HG03354 (cell line): Measurements from ENCODE around the gene MLLT3.
A peak's percentile ranks its signal among the peaks of the same experiment; 100 is the strongest.

Experiments
- ATAC-seq: cut with Tn5 transposase; IDR thresholded peaks from one replicate; pipeline ENCODE4 v1.9.1; 2021; ENCODE audit warnings: mild to moderate bottlenecking; ENCODE audit not compliant: unreplicated experiment, poor library complexity, severe bottlenecking

Gene MLLT3

GRCh38 chr9:20528253-20528652, 94.0 kb downstream of the MLLT3 start:
- no peak for ATAC-seq

GRCh38 chr9:20526500-20527319, 95.6 kb downstream of the MLLT3 start:
- peak; percentile 92 for ATAC-seq

DNA sequence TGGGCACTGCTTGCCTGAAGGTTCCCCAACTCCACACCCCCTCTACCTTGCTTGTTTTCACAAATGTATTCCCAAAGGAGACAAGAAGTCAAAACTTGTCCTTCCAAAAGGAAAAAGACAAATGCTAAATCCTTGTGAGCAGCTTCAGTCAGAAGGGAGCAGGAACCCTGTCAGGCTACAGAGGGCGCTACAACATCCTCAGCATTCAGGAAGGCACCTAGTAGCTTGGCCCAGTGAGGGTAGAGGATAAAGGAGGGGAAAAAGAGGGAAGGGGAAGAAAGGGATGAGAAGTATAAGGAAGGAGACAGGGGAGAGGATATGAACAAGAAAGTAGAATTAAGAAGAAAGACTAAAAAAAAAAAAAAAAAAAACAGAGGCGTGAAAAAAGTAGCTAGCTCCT, 97.5 kb downstream of the MLLT3 start:
- ATAC-seq: no peak

GRCh38 chr9:20518737-20519136, 103.6 kb downstream of the MLLT3 start:
- no peak for ATAC-seq

DNA sequence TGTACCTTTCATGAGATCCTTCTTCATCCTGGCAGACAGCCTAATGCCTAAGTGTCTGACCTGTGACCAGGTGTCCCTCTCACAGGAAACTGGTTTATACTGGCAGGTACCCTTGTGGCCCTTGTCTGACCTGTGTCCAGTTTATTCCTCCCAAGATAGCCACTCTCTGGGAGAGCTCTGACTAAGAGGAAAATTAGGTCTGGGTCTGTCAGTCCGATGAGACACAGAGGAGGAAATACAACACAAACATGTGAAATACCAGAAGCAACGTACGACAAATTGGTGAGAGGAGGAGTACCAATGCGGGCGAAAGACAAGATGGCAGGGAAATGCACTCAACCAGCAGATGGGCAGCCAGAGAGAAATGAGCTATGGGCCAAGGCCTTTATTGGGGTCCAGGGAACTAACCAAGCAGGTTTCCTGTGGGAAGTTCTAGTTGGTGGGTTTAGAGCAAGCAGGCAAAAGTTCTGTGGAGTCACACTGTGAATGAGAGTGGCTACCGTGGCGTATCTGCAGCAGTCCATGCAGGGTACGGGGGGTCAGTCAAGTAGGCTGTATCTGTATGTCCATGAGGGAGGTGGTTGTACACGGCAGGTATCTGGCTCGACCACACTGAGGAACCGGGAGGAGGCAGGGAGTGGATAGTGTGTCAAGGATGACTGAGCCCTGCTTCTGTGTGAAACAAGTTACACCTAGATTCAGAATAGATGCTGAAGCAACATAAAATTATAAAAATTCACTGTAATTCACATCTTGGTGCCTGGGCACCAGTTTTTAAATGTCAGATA, 109.0 kb downstream of the MLLT3 start:
- ATAC-seq: no peak

GRCh38 chr9:20512636-20513035, 109.7 kb downstream of the MLLT3 start:
- ATAC-seq: no peak

DNA sequence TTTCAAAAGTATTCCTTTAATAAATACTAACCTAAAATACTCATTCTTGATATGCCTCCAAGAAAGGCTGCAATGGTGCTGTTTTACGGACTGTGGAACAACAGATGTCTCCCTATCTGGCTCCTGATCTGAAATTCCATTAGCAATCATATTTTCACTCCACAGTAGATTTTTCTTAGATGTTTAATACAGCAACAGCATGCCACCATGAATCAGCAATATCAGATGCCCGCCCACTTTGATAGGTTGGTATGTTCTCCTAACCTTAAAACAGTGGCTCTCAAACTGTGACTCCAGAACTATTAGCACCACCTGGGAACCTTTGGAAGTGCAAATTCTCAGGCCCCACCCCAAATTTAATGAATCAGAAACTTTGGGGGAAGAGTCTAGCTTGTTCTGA, 110.2 kb downstream of the MLLT3 start:
- ATAC-seq: no peak

GRCh38 chr9:20511686-20512085, 110.6 kb downstream of the MLLT3 start:
- no peak for ATAC-seq

GRCh38 chr9:20509466-20509865, 112.8 kb downstream of the MLLT3 start:
- ATAC-seq: no peak

DNA sequence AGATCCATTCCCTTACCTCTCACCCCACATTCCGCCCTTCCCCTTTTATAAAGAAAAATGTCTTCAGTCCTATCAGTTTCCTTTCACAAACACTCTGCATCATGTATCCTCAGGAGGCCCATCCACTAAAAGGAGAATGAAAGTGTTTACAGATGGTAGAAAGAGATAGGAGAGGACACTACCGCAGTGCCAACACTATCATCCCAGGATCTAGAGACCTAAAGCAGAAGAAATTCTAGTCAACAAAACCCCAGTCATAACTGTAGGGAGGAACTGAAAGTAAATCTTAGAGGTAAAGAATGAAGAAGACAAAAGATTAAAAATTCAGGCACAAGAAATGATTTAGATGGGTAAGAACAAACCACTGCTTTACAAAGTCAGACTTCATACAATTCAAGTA, 114.1 kb downstream of the MLLT3 start:
- peak; percentile 80 for ATAC-seq

DNA sequence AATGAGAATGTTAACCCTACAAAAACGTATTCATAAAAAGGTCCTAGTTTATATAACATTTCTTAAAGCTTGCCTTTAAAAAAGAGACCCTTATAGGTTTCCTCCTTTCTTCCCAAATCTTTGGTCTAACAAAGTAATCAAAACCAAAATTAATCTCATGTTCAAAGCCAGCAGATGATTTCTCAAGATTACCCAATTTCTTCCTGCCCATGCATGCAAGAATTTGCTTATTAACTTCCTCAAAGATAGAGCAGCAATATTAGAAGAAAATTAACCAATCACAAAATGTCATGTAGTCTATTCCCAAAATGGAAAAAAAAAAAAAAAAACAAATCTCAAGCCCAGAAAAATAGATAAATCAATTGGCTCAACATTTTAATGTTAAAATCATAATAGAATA, 114.9 kb downstream of the MLLT3 start:
- no peak for ATAC-seq

- no peak for ATAC-seq
Measured at GRCh38 chr9:20506099-20506900, 116.0 kb downstream of the MLLT3 start.

DNA sequence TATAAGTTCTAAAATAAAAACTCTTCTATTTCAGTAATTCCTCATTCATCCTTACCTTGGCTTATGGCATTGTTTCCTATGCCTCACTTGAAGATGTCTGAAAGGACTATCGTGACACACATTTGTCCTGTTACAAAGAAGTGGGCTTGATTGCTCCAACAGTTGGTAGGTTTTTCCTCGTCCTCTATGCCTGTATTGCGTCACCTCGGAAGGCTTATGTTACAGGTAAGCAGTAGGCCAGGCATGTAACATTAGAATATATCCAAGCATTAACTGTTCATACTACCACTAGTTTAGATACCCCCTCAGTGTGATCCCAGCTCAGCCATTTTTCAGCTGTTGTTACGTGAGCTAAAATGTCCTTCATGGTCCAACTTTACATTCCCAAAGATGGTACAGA, 116.7 kb downstream of the MLLT3 start:
- ATAC-seq: no peak

GRCh38 chr9:20504930-20505329, 117.4 kb downstream of the MLLT3 start:
- ATAC-seq: no peak

DNA sequence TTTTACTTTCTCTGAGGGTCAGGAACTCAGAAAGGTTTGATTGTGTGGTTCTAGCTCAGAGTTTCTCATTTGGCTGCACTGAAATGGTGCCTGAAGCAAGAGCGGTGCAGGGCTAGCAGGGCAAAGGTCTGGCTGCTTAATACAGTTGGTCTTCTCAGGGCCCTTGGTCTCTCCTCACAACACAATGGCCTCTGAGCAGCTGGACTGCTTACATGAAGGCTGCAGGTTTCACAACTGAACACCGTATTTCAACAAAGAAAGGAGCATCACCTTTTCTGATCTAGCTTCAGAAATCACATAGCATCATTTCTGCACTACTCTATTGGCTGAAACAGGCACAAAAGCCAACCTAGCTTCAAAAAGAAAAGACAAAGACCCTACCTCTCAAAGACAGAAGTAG, 122.2 kb downstream of the MLLT3 start:
- ATAC-seq: no peak

DNA sequence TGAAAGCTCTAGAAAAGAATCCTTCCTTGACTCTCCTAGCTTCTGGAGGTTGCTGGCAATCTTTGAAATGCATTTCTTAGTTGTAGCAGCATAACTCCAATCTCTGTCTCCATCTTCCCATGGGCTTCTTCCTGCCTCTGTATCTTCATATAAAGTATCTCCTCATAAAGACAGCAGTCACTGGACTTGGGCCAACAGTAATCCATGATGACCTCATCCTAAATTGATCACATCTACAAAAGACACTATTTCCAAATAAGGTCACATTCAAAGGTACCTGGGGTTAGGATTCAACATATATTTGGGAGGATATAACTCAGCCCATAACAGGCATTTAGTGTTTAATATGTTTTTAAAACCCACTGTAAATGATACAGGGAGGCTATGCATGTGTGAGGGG, 123.3 kb downstream of the MLLT3 start:
- ATAC-seq: no peak

- no peak for ATAC-seq
Measured at GRCh38 chr9:20496328-20496727, 126.0 kb downstream of the MLLT3 start.

GRCh38 chr9:20495098-20495497, 127.2 kb downstream of the MLLT3 start:
- no peak for ATAC-seq

- no peak for ATAC-seq
Measured at GRCh38 chr9:20494035-20494434, 128.3 kb downstream of the MLLT3 start.

GRCh38 chr9:20492772-20493171, 129.5 kb downstream of the MLLT3 start:
- ATAC-seq: no peak
